Psoas muscle (tissue), 8 donors: ENCODE measurements around the gene NOL3. TPM values are rescaled to one million over a fixed set of nuclear protein-coding genes. Genes with fewer than 3 reads are reported as not detected.
A peak's percentile ranks its signal among the peaks of the same experiment; 100 is the strongest.

Source experiments
- ATAC-seq, 4 donors: fragments of 200-7000 bp; cut with Tn5 transposase; one replicate each; pipeline ENCODE4 v1.9.1; 2020; ENCODE audit warnings: moderate library complexity in 3 of 4, mild to moderate bottlenecking in 2 of 4
- DNase-seq, 2 donors: peaks; one replicate each; pipeline ENCODE4 v3.0.0-alpha.2; 2020
- H3K27ac ChIP-seq: fragments of 200-600 bp; one replicate; pipeline ENCODE4 v1.8.0; 2022
- H3K27me3 ChIP-seq, 3 donors: fragments of 200-600 bp in 1 of 3; one replicate each; pipeline versions ENCODE4 v1.6.1 to v1.8.0; 2013 to 2022; ENCODE audit warnings: low read length in 2 of 3, mild to moderate bottlenecking in 2 of 3, moderate library complexity in 1 of 3; ENCODE audit not compliant: insufficient read depth in 3 of 3
- H3K36me3 ChIP-seq, 2 donors: fragments of 200-600 bp in 1 of 2; one replicate each; pipeline versions ENCODE4 v1.6.1 to v1.8.0; 2013 to 2022; ENCODE audit warnings: low read depth in 1 of 2, mild to moderate bottlenecking in 1 of 2, moderate library complexity in 1 of 2; ENCODE audit not compliant: insufficient read depth in 1 of 2
- H3K4me1 ChIP-seq: fragments of 200-600 bp; one replicate; pipeline ENCODE4 v1.8.0; 2022
- H3K4me3 ChIP-seq: fragments of 200-600 bp; one replicate; pipeline ENCODE4 v1.8.0; 2022; ENCODE audit warnings: mild to moderate bottlenecking
- H3K9me3 ChIP-seq: fragments of 200-600 bp; one replicate; pipeline ENCODE4 v1.8.0; 2022
- CTCF ChIP-seq: fragments of 200-600 bp; IDR thresholded peaks from one replicate; pipeline ENCODE4 v1.8.0; 2022; ENCODE audit warnings: antibody characterized with exemption
- WGBS, 3 donors: extraction: QIAGEN DNeasy Blood & Tissue Kit; methylation state at CpG; one replicate each; pipeline versions ENCODE4 v1.1.6 to v1.1.7; 2013; 5-methylcytosine and 5-hydroxymethylcytosine counted together
- intact Hi-C, 2 donors: fragments of 100-400 bp; cut with DNase I; formaldehyde crosslinking; loops; one replicate each; pipeline versions ENCODE4 v1.11.0 to v1.14.2; 2022
- polyA plus RNA-seq, 3 donors: library from polyadenylated mRNA; stranded (reverse); fragments of 200-250 nt; gene quantifications; one replicate each; pipeline ENCODE4 v1.2.3, GENCODE V29; 2013
- total RNA-seq, 4 donors: library from RNA; stranded (reverse); fragmentation: NEBNext Ultra II Directional in 2 of 4; extraction: Animal tissue kit (Norgen Biotek cat#: 25700) in 2 of 4; gene quantifications; one replicate each; pipeline versions ENCODE4 v1.2.1 to v1.2.4, GENCODE V29; 2021 to 2023
- donor health status: healthy with polysubstance abuse.
- donor health status: DM: no; HTN: no; CAD: no; lungs with moderate emphysema.
- donor health status: Bipolar disorder and iron deficiency.
- donor health status: healthy.
- donor health status: DM: yes; HTN: yes; CAD: no.
- donor health status: DM: no; HTN: no; CAD: no.
- donor health status: DM: no; HTN: no; CAD: no.
- donor health status: DM: yes; HTN: yes; CAD: no.

The NOL3 gene
- total and polyA plus RNA-seq, 7 donors: 53.6 to 133 (median 93.9) TPM

- no peaks in the 10 kb centered on the region for H3K36me3 ChIP-seq
- DNase-seq: no peak
- intact Hi-C loops: loop anchor here (5.0 kb wide), 5 partner anchors 41 to 266 kb away; partner anchors contain the start of gene CES3 (in 1 of the 2)
- no peak for TF ChIP-seq CTCF
- no peak for ATAC-seq
- WGBS, 3 donors: 77 to 83% (median 82%) methylated on average over 7 of the region's 7 CpGs
- H3K27ac ChIP-seq: no peak overlapping the region
- H3K4me3 ChIP-seq: no peak overlapping the region
- H3K27me3 ChIP-seq: no peaks in the 10 kb centered on the region
- H3K4me1 ChIP-seq: peaks cover 30% of the 10 kb centered on the region
- no peaks in the 10 kb centered on the region for H3K9me3 ChIP-seq
Measured at GRCh38 chr16:67157892-67158635, 12.3 kb upstream of the NOL3 start.

GRCh38 chr16:67158637-67159600 is 11.4 kb upstream of the NOL3 start:
- Histone ChIP-seq H3K4me3 (peak overlapping the region; percentile 93), H3K36me3 (no peaks in the 10 kb centered on the region), H3K27me3 (no peaks in the 10 kb centered on the region), H3K27ac (peak overlapping the region; percentile 93), H3K9me3 (no peaks in the 10 kb centered on the region), H3K4me1 (peaks cover 38% of the 10 kb centered on the region)
- TF ChIP-seq CTCF: no peak
- intact Hi-C loops: loop anchor here (5.0 kb wide), 5 partner anchors 42 to 267 kb away; partner anchors contain the start of gene CES3 (in 1 of the 2)
- ATAC-seq: no peak
- 9 to 13% (median 12%) methylated on average over 33 to 34 of the region's 34 CpGs for WGBS, 3 donors
- peak in 1 of 2 donors; percentile 73 for DNase-seq

GRCh38 chr16:67161595-67162058 is 8.7 kb upstream of the NOL3 start:
- no peak for TF ChIP-seq CTCF

GRCh38 chr16:67162506-67163163 is 7.7 kb upstream of the NOL3 start:
- TF ChIP-seq CTCF: no peak
- Histone ChIP-seq H3K4me1 (peaks cover 38% of the 10 kb centered on the region), H3K9me3 (no peaks in the 10 kb centered on the region), H3K36me3 (peaks cover 0 to 14% of the 10 kb centered on the region in 2 donors), H3K27me3 (no peaks in the 10 kb centered on the region), H3K27ac (peak overlapping the region; percentile 93), H3K4me3 (peak overlapping the region; percentile 93)
- peak in 1 of 4 donors; percentile 17 for ATAC-seq
- 12 to 18% (median 13%) methylated on average over 40 to 44 of the region's 44 CpGs for WGBS, 3 donors
- intact Hi-C loops: no loop called here
- peak in 1 of 2 donors; percentile 38 for DNase-seq

More at GRCh38 chr16:67161595-67162058, 8.7 kb upstream of the NOL3 start:
- peaks cover 38% of the 10 kb centered on the region for H3K4me1 ChIP-seq
- H3K27me3 ChIP-seq: no peaks in the 10 kb centered on the region
- H3K9me3 ChIP-seq: no peaks in the 10 kb centered on the region
- peaks cover 0 to 5% of the 10 kb centered on the region in 2 donors for H3K36me3 ChIP-seq
- ATAC-seq (peak; percentile 28 to 46 (median 37)), DNase-seq (peak in 1 of 2 donors; percentile 80)
- peak overlapping the region; percentile 93 for H3K4me3 ChIP-seq
- H3K27ac ChIP-seq: peak overlapping the region; percentile 93
- intact Hi-C loops: no loop called here
- WGBS, 3 donors: 19 to 26% (median 23%) methylated on average over 25 of the region's 25 CpGs
